NCI-H1417 (cell line): Measurements from ENCODE around the gene CHMP6.

Experiments
- DNase-seq, 3 experiments: peaks; one replicate each; lab custom pipeline; 2025; lab: John Stamatoyannopoulos, UW

CHMP6 gene

GRCh38 chr17:81043319-81043724, 51.7 kb downstream of the CHMP6 start:
- no peak for DNase-seq

GRCh38 chr17:81043725-81044427, 52.2 kb downstream of the CHMP6 start:
- no peak for DNase-seq

- no peak for DNase-seq
These were observed 52.8 kb downstream of the CHMP6 start for GRCh38 chr17:81044428-81044763.

- DNase-seq, result peak; percentile 58 to 82 (median 59)
These were observed 53.3 kb downstream of the CHMP6 start for GRCh38 chr17:81044764-81045589.

GRCh38 chr17:81045590-81046095, 54.0 kb downstream of the CHMP6 start:
- no peak for DNase-seq

GRCh38 chr17:81046132-81046769, 54.6 kb downstream of the CHMP6 start:
- no peak for DNase-seq

GRCh38 chr17:81046770-81047359, 55.2 kb downstream of the CHMP6 start:
- DNase-seq, result no peak

GRCh38 chr17:81048827-81049371, 57.3 kb downstream of the CHMP6 start:
- DNase-seq, result no peak

- DNase-seq, result no peak
These were observed 57.8 kb downstream of the CHMP6 start for GRCh38 chr17:81049372-81049911.
